HG02885 (cell line): ENCODE data around the gene SLC25A31.

Source experiments
- ATAC-seq: cut with Tn5 transposase; IDR thresholded peaks from one replicate; pipeline ENCODE4 v1.9.1; 2021; ENCODE audit warnings: mild to moderate bottlenecking; ENCODE audit not compliant: unreplicated experiment, poor library complexity

Gene SLC25A31

DNA sequence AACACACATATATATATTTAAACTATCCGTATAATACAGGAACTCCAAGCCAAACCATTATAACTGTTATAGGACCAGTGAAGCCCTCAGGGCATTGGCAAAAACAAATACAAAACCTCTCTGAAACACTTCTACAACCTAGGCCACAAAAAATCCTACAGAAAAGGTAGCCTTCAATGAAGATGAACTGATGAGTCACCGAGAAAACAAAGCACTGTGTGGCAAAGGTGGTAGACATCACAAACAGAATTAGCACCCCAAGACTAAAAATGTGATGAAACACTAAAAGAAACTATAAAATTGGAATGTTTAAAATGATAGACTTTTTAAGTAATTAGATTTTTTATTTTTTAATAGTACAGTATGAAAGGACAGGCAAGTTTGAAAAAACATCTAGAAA lies 46.4 kb downstream of the SLC25A31 start:
- no peak for ATAC-seq

DNA sequence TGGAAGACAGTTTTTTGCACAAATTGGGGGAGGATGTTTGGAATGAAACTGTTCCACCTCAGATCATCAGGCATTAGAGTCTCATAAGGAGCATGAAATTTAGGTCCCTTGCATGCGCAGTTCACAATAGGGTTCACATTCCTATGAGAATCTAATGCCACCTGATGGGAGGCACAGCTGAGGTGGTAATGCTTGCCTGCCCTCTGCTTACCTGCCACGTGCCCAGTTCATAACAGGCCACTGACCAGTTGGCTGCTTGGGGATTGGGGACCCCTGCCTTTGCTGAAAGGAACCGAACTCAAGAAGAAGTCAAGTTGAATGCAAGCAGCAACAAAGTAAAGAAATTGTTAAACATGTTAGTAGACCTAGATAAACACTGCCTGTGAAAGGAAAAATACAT lies 47.3 kb downstream of the SLC25A31 start:
- no peak for ATAC-seq

DNA sequence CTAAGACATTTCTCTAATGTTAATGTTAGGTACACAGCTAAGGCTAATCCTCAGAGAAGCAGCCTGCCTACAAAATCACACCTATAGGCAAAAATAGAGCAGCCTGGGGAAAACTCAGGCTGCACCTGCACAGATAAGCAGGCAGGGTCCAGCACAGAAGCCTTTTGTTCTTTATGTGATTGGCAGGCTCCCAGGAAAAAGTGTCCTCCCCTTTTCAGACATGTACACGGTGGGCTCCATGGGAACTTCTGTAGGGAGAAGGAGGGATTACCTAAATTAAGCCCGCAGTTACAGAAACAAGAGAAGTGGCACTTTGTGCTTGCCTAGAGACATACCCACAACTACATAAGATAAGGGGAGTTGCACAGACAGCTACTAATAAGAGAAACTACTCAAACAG lies 47.9 kb downstream of the SLC25A31 start:
- no peak for ATAC-seq

DNA sequence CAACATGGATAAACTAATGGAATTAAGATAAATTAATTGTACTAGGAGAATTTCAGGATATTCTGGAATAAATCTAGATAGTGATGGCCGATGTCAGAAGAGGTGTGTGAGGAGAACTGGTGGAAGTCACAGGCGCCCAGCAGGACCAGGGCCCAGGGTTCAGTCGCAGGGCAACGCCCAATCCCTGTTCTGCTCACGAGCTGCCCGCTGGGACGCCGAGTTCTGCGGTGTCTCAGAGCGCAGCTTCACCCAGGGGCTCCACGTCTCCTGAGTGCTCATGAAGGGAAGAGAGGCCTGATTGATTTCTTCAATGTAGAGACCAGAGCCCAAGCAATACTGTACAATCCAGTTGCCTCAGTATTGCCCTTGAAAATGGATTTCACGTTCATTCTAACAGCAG lies 50.4 kb downstream of the SLC25A31 start:
- ATAC-seq, result no peak

DNA sequence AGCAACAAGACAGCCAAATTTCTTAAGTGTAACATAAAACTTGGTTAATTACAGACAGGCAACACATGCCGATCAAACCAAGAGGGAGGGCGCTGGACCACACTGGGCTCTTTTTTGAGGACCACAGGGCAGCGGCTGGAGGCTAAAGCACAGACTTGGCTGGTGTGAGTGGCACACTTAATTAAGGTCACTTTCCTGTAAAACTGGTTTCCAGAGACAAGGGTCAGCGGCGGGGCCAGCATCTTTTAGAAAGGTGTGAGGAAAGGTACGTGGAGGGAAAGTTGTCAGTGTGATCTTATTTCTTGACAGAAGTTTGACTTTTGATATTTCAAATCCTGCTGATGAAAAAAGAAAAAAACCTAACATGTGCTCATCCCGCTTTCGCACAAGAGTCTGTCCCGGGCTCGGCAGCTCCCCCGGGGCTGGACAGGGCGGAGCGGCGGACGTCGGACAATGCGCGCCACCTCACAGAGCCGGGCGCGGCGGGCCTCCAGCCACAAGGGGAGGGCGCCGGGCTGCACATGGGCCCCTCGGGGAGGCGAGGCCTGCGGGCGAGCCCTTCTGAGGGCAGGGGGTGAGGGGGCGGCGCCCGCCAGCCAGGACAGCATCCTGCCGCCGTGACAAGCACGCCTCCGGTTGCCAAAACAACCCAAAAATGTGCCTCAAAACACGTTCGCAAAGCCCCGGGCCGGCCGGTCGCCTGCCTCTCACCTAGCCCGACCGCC lies 51.3 kb downstream of the SLC25A31 start:
- peak; percentile 35 for ATAC-seq

DNA sequence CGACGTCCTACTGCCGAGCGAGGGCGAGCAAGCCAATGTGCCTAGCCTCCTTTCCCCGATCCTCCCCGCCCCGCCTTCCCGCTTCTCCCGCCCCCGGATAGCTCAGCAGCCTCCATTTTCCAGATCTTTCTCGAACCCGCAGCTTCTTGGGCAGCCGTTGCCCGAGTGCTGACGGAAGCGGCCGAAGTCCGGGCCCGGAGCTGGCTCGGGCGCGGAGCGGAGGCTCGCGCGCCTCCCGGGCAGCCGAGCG lies 51.8 kb downstream of the SLC25A31 start:
- peak; percentile 81 for ATAC-seq

DNA sequence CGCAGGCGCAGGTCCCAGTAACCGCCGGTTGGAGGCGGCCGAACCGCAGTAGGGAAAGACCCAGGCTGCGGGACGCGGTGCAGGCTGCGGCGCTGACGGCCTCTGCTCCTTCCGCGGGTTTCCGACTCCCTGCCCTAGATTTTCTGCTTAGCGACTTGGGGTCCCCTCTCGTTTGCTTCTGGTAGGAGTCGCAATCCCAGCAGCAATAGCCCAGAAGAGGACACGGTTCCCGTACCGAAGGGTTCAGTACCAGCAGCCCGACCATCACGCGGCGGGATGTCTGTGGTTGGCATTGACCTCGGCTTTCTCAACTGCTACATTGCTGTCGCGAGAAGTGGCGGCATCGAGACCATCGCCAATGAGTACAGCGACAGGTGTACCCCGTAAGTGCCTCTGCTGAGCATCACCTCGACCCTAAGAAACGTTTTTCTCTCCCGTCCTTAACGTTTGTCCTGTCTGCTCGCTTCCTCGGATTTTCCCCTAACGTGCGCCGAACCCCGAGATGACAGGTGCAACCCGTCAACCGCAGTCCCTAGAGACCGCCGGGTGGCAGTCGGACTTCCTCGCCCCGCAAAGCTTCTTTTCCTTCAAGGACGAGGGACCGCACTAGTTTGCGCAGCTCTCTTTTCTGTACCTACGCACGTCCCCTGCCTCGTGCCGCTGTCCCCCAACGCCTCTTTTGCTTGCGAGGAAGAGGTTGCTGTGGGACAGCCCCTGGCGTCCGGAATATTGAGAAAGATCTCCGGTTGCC lies 52.2 kb downstream of the SLC25A31 start, which contains the start of gene HSPA4L:
TSS of gene HSPA4L (plus strand) at position 48 of the 751 bp plus-strand sequence. CDS start at position 277, 229 bp downstream.
- peak; percentile 45 for ATAC-seq

DNA sequence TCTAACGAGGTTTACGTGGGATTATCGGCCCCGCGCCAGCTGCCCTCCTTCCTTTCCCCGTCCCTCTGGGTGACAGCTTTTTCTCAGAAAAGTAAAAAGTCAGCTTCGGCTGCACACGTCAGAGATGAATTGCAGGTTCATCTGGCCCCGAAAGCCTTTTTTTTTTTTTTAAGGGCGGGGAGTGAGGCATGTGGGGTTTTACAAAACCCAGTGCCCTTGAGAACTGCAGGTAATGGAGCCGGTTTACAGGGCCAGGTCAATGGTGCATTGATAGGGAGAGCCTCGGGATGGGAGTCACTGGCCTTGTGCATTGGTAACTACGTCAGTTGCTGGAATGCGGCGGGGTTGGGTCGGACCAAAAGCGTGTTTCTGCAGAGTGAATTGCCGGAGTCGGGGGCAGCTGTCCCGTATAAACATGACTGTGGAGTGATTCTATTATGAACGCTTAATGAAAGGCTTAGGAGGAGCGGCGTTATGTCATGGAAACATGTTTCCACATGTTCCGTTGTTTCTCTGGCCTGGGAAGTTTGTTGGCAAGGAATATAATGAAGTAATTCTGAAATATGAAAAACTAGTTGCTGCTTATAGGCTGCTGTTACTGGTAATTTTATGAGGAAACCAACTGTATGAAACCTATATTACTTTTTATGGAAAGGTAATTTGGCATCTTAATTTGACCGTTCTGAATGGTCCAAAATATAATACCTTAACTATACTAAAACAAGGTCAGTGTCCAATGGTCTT lies 53.0 kb downstream of the SLC25A31 start:
- ATAC-seq, result peak; percentile 20

DNA sequence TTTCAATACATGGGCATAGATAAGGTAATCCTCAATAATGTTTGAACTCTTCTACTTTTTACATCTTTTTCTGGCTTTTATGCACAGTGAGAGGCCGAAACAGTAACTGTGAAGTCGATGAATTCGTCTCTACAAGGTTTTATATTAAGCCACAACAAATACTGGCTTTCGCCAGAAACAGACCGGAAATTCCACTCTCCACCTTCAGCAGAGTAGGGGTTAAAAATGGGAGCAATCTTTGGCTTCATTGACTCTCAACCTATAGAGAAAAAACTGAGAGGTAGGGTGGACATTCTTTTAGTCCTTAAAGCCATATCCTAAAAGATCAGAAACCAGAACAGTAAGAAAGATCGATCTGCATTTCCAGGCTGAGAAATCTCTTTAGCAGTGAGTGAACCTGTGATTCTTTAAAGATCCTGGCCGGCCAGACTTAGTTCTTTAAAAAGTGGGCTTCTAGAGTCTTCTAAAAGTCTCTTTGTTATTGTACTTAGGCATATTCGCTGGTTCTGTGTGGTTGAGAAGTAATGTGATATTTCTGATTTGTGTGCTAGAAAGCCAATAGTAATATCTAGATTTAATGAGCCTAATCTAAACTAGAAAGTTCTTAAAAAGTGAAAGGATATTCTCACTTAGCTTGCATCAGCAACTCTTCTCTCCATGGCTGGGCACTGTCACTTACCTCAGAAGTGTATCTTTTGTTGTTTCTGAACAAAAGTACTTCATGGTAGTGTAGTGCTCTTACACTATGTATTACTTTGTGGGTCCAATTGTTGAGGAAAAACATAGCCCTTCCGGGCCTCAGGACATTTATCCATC lies 54.0 kb downstream of the SLC25A31 start:
- ATAC-seq, result no peak

DNA sequence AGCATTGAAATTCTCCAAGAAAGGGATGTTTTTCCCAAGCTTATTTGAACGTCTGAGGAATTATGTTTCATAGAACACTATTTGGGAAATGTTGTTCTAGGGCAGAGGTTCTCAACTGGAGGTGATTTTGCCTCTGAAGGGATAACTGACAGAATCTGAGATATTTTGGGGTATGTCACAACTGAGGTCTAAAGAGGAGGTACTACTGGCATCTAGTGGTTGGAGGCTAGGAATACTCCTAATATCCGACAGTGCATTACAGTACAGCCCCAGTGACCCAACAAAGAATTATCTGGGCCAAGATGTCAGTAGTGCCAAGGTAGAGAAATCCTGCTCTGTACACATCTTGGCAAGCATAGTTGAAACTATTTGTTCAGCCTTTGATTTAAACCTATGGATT lies 58.3 kb downstream of the SLC25A31 start:
- ATAC-seq, result peak; percentile 58

DNA sequence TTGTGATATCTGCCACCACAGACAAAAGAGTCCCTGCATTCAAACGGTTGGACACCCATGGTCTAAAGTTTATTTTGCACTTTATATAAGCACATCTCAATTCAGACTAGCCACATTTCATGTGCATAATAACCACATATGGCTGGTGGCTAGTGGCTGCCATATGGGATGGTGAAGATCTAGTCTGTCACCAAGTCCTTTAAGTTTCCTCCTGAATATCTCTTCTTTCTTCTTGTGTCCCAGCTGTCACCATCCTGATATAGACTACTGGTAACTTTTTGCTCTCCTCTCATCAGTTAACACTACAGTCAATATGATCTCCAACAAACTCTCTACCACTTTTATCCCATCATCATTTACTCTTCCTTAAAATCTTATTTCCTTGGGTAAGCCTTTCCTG lies 61.2 kb downstream of the SLC25A31 start:
- ATAC-seq, result no peak

DNA sequence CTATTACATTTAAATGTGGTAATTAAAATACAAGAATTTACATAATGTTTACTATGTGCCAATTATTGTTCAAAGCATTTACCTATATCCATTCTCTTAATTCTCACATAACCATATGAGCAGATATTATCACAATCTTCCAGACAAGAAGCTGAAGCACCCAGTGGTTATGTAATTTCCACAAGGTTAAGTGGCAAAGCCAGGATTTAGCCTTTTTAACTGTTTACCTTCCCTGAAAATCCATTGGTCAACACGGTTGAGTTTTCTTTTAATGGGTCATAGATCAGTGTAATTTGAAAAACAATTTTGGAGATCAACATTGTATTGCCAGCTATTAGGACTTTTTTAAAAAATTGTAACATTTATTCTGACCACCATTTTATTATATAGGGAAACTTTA lies 63.3 kb downstream of the SLC25A31 start:
- ATAC-seq, result no peak

DNA sequence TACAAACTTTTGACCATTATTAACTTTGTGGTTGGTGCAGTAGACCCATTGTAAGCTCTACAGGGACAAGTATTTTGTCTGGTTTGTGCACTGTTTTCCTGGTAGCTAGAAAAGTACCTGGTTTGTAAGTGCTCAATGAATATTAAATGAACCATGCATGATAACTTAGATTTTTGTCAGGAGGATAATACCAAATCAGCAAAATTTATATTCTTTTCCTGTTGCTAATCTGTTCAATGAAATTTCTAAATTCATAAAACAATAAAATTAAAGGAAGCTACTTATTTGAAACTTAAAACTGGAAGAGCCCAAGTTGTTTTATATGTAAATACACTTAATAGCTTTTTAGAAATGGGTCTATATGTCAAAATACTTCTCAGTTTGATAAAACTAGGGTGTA lies 69.5 kb downstream of the SLC25A31 start:
- no peak for ATAC-seq

DNA sequence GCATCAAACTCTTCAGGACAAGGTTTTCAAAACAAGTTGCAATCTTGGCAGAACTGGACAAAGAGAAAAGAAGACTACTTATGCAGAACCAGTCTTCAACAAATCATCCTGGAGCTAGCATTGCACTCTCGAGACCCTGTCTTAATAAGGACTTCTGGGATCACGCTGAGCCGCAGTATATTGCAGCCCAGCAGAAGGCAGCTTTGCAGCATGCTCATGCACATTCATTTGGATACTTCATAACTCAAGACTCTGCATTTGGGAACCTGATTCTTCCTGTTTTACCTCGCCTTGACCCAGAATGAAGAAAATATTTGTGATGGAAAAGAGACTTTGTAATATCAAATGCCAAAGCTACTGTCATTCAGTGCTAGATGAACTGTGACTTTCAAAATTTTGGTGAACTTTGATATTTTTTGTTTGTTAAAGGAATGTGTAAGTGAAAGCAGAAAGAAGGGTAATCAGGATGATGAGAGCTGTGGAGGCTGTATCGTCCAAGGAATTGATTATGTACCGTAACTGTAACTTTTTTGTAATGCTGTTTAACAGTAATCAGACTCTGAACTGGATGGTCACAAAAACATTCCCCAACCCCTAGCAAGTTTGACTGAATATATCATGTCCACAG lies 79.1 kb downstream of the SLC25A31 start:
- ATAC-seq, result no peak

DNA sequence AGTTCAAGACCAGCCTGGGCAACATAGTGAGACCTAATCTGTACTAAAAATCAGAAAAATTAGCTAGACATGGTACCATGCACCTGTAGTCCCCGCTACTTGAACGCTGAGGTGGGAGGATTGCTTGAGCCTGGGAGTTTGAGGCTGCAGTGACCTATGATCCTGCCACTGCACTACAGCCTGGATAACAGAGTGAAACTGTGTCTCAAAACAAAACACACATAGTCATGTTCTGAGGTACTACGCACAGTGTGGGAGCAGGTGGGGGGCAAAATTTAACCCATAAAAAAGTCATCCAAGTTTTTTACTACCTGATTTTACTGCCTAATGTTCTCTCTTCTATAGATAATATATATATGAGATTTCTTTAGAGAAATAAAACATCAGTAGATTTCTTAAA lies 80.4 kb downstream of the SLC25A31 start:
- peak; percentile 40 for ATAC-seq

DNA sequence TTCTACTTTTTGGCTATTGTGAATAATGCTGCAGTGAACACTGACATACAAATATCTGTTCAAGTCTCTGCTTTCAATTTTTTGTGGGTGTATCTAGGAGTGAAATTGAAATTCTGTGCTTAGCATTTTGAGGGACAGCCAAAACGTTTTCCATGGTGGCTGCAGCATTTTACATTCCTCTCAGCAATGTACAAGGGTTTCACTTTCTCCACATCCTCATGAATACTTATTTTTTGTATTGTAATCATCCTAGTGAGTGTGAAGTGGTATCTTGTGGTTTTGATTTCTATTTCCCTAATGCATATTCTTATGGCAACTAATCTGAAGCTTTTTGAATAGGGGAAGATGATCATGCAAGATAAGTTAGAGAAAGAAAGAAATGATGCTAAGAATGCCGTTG lies 92.2 kb downstream of the SLC25A31 start:
- ATAC-seq, result no peak
